ENCODE measurements around the gene PCDHB12. TPM values are rescaled to one million over a fixed set of nuclear protein-coding genes. Genes with fewer than 3 reads are reported as not detected.
A peak's percentile ranks its signal among the peaks of the same experiment; 100 is the strongest.

PCDHB12 gene
- total and polyA plus RNA-seq, 2 of the 13 experiments (the other 11 are each of a cell fraction or from before 2014, with no cell fraction given) = 0.03 to 0.04 TPM

DNA sequence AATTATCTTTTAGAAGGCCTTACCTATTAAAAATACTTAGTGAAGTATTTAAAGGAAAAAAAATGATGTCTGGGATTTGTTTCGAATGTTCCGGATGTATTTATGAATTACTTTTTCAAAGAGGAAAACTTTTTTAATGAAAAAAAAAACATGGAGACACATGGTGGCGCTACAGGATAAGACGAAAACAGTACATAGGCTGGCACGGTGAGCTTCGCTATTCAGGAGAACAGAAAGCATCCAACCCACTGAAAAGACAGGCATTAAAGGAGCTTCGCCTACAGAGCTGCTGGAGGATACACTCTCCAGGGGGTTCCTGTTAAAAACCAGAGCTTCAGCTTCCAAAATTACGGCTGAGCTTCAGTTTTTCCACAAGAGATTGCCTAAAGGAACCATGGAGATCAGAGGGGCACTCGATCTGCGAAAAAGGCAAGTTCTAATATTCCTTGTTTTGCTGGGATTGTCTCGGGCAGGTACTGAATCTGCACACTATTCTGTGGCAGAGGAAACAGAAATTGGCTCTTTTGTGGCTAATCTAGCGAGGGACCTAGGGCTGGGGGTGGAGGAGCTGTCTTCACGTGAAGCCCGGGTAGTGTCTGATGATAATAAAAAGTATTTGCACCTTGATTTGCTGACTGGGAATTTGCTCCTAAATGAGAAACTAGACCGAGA is 14.7 kb downstream of the PCDHB12 start, which contains the start of gene PCDHB14:
Gene PCDHB14, plus strand, starts transcription at position 232 of the 672 bp plus-strand sequence. Its CDS starts 163 bp downstream, at position 395.
- peak within 1 kb of the TSS; percentile 41 to 57 (median 52) for H3K4me3 ChIP-seq (replicated peaks in 1 of 3; ENCODE audit: insufficient read depth in 1 of 3, low read depth in 2 of 3, low read length in 3 of 3)
- FAIRE-seq = peak; percentile 60
- peak within 1 kb of the TSS; percentile 91 for H2AFZ ChIP-seq (ENCODE audit: low read length)
- TSS peak; percentile 52 for BruUV-seq (replicated peaks)
- H3K9me3 ChIP-seq (ENCODE audit: low read length) = no peaks in the 10 kb centered on the region
- H3K36me3 ChIP-seq (replicated peaks in 1 of 2; ENCODE audit: control insufficient read depth in 1 of 2, insufficient read depth in 2 of 2, low read length in 2 of 2) = no peaks in the 10 kb centered on the region
- 0 out of 2 replicates have a peak, but pooled peaks cover 7% of the 10 kb centered on the region for H3K4me1 ChIP-seq (ENCODE audit: insufficient read depth, low read length)
- H3K27me3 ChIP-seq (ENCODE audit: control insufficient read depth in 1 of 2, insufficient read depth in 2 of 2, low read length in 2 of 2) = peaks cover 3 to 4% of the 10 kb centered on the region in 2 experiments; a peak in 3 of 5 replicates
- H3K4me2 ChIP-seq (ENCODE audit: low read depth, low read length) = peak within 1 kb of the TSS; percentile 80
- ChIA-PET CTCF (ENCODE audit: low intra/inter-chr PET ratio, low total read pairs) (interaction anchor here (1.1 to 2.1 kb wide), 5 partner anchors 301 to 344 kb away, joined by 4 to 14 read pairs (median 5); no protein-coding TSS in a partner anchor), POLR2A (interaction anchor here (0.6 to 0.9 kb wide), 2 partner anchors 341 kb away, joined by 3 to 4 read pairs; no protein-coding TSS in a partner anchor)
- WGBS (ENCODE audit: low lambda C conversion rate) = 11% methylated on average over 15 of the region's 15 CpGs
- peak; percentile 45 for DNase-seq (ENCODE audit: low spot score)
- H3K27ac ChIP-seq (ENCODE audit: extremely low read length, insufficient read depth, low read length) = no peak within 1 kb of the TSS
- intact Hi-C loops (cut with micrococcal nuclease; ENCODE audit: unreplicated experiment) (loop anchor here (1.0 to 5.0 kb wide), 2 partner anchors 299 to 341 kb away; no protein-coding TSS in a partner anchor), in situ Hi-C loops (cut with HindIII; ENCODE audit: extremely low pct_ligation_motif_present, low pct_unique_long_range_greater_than_20kb) (loop anchor here (5.0 kb wide), 1 partner anchor 339 kb away; no protein-coding TSS in a partner anchor)
- H4K20me1 ChIP-seq (ENCODE audit: insufficient read depth, low read length) = no peaks in the 10 kb centered on the region
- TF ChIP-seq, protein P1, sequence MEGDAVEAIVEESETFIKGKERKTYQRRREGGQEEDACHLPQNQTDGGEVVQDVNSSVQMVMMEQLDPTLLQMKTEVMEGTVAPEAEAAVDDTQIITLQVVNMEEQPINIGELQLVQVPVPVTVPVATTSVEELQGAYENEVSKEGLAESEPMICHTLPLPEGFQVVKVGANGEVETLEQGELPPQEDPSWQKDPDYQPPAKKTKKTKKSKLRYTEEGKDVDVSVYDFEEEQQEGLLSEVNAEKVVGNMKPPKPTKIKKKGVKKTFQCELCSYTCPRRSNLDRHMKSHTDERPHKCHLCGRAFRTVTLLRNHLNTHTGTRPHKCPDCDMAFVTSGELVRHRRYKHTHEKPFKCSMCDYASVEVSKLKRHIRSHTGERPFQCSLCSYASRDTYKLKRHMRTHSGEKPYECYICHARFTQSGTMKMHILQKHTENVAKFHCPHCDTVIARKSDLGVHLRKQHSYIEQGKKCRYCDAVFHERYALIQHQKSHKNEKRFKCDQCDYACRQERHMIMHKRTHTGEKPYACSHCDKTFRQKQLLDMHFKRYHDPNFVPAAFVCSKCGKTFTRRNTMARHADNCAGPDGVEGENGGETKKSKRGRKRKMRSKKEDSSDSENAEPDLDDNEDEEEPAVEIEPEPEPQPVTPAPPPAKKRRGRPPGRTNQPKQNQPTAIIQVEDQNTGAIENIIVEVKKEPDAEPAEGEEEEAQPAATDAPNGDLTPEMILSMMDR (CRISPR knock-in tag; IDR thresholded peaks at IDR 0.05) = peak; percentile 65
- TF ChIP-seq STAG1 (CRISPR knock-in tag; IDR thresholded peaks at IDR 0.05) = peak; percentile 57
- no peak for TF ChIP-seq JUND (CRISPR knock-in tag; IDR thresholded peaks at IDR 0.05)
- no peak for TF ChIP-seq NRL (CRISPR knock-in tag; IDR thresholded peaks at IDR 0.05; ENCODE audit: borderline replicate concordance)
- TF ChIP-seq, protein P2, sequence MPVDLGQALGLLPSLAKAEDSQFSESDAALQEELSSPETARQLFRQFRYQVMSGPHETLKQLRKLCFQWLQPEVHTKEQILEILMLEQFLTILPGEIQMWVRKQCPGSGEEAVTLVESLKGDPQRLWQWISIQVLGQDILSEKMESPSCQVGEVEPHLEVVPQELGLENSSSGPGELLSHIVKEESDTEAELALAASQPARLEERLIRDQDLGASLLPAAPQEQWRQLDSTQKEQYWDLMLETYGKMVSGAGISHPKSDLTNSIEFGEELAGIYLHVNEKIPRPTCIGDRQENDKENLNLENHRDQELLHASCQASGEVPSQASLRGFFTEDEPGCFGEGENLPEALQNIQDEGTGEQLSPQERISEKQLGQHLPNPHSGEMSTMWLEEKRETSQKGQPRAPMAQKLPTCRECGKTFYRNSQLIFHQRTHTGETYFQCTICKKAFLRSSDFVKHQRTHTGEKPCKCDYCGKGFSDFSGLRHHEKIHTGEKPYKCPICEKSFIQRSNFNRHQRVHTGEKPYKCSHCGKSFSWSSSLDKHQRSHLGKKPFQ (CRISPR knock-in tag; IDR thresholded peaks at IDR 0.05; ENCODE audit: insufficient replicate concordance) = no peak
- TF ChIP-seq SMC3 (IDR thresholded peaks at IDR 0.05; ENCODE audit: low read length) = peak; percentile 31; the same call in 1 of the 2 replicates
- TF ChIP-seq, protein P3, sequence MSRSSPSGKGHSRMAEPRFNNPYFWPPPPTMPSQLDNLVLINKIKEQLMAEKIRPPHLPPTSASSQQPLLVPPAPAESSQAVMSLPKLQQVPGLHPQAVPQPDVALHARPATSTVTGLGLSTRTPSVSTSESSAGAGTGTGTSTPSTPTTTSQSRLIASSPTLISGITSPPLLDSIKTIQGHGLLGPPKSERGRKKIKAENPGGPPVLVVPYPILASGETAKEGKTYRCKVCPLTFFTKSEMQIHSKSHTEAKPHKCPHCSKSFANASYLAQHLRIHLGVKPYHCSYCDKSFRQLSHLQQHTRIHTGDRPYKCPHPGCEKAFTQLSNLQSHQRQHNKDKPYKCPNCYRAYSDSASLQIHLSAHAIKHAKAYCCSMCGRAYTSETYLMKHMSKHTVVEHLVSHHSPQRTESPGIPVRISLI (CRISPR knock-in tag; IDR thresholded peaks at IDR 0.05; ENCODE audit: borderline replicate concordance) = peak; percentile 49; the same call in 1 of the 2 replicates
- TF ChIP-seq, protein P4, sequence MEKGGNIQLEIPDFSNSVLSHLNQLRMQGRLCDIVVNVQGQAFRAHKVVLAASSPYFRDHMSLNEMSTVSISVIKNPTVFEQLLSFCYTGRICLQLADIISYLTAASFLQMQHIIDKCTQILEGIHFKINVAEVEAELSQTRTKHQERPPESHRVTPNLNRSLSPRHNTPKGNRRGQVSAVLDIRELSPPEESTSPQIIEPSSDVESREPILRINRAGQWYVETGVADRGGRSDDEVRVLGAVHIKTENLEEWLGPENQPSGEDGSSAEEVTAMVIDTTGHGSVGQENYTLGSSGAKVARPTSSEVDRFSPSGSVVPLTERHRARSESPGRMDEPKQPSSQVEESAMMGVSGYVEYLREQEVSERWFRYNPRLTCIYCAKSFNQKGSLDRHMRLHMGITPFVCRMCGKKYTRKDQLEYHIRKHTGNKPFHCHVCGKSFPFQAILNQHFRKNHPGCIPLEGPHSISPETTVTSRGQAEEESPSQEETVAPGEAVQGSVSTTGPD (CRISPR knock-in tag; IDR thresholded peaks at IDR 0.05) = no peak
- TF ChIP-seq, protein P5, sequence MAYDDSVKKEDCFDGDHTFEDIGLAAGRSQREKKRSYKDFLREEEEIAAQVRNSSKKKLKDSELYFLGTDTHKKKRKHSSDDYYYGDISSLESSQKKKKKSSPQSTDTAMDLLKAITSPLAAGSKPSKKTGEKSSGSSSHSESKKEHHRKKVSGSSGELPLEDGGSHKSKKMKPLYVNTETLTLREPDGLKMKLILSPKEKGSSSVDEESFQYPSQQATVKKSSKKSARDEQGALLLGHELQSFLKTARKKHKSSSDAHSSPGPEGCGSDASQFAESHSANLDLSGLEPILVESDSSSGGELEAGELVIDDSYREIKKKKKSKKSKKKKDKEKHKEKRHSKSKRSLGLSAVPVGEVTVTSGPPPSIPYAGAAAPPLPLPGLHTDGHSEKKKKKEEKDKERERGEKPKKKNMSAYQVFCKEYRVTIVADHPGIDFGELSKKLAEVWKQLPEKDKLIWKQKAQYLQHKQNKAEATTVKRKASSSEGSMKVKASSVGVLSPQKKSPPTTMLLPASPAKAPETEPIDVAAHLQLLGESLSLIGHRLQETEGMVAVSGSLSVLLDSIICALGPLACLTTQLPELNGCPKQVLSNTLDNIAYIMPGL (CRISPR knock-in tag; IDR thresholded peaks at IDR 0.05; ENCODE audit: borderline replicate concordance in 1 of 2, low read depth in 1 of 2) = 0 out of 4 replicates have a peak, but pooled peaks of 1 of the 2 experiments have one; percentile 24
- TF ChIP-seq ATF1 (CRISPR knock-in tag; IDR thresholded peaks at IDR 0.05) = no peak
- no peak for TF ChIP-seq ZNF720 (CRISPR knock-in tag; IDR thresholded peaks at IDR 0.05)
- no peak for TF ChIP-seq KDM4B (CRISPR knock-in tag; IDR thresholded peaks at IDR 0.05)
- peak; percentile 92 for ATAC-seq
- no peaks in the 10 kb centered on the region for H3K79me2 ChIP-seq (ENCODE audit: insufficient read depth, low read length)
- peak within 1 kb of the TSS; percentile 45 for H3K9ac ChIP-seq (ENCODE audit: insufficient read depth, low read depth, low read length)
